Astrocyte (in vitro differentiated cells and primary cell): ENCODE data around the gene TPT1.
"Not testable (repeated sequence)": the region's sequence is repeated elsewhere in the genome, so short reads cannot be mapped to it uniquely, and the experiment has no call there.

ENCODE experiments used
- EZH2 ChIP-seq: IDR thresholded peaks from 2 replicates; pipeline ENCODE4 v1.6.1; 2012; ENCODE audit warnings: mild to moderate bottlenecking, low read length, inconsistent platforms; ENCODE audit not compliant: insufficient read depth
- TF ChIP-seq, protein P1 (sequence below): IDR thresholded peaks from 2 replicates; pipeline ENCODE4 v1.5.1; 2011; ENCODE audit warnings: low read depth, mild to moderate bottlenecking, inconsistent platforms, low read length, moderate library complexity; ENCODE audit not compliant: insufficient read depth

GRCh38 chr13:45382739-45383138 is 41.8 kb upstream of the TPT1 start:
- TF ChIP-seq EZH2 = not testable (repeated sequence)
- TF ChIP-seq, protein P1, sequence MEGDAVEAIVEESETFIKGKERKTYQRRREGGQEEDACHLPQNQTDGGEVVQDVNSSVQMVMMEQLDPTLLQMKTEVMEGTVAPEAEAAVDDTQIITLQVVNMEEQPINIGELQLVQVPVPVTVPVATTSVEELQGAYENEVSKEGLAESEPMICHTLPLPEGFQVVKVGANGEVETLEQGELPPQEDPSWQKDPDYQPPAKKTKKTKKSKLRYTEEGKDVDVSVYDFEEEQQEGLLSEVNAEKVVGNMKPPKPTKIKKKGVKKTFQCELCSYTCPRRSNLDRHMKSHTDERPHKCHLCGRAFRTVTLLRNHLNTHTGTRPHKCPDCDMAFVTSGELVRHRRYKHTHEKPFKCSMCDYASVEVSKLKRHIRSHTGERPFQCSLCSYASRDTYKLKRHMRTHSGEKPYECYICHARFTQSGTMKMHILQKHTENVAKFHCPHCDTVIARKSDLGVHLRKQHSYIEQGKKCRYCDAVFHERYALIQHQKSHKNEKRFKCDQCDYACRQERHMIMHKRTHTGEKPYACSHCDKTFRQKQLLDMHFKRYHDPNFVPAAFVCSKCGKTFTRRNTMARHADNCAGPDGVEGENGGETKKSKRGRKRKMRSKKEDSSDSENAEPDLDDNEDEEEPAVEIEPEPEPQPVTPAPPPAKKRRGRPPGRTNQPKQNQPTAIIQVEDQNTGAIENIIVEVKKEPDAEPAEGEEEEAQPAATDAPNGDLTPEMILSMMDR = not testable (repeated sequence)
